ENCODE data around the gene STYXL2.

STYXL2 gene

GRCh38 chr1:167107456-167107855 lies 13.6 kb downstream of the STYXL2 start:
- H2AFZ ChIP-seq (ENCODE audit: low read depth), result no peak overlapping the region
- no peaks in the 10 kb centered on the region for H3K4me1 ChIP-seq (ENCODE audit: low read depth, poor library complexity, severe bottlenecking)
- H3K36me3 ChIP-seq (ENCODE audit: insufficient read depth), result no peaks in the 10 kb centered on the region
- H3K4me2 ChIP-seq, result no peak overlapping the region
- no peak for TF ChIP-seq CTCF (conservative IDR thresholded peaks at IDR 0.05; ENCODE audit: low read depth, low read length)
- H3K4me3 ChIP-seq (IDR thresholded peaks at IDR 0.05; ENCODE audit: insufficient read depth, low read depth, low read length), result no peak overlapping the region
- H4K20me1 ChIP-seq (ENCODE audit: insufficient read depth), result no peaks in the 10 kb centered on the region
- H3K9ac ChIP-seq, result no peak overlapping the region
- no peaks in the 10 kb centered on the region for H3K79me2 ChIP-seq (ENCODE audit: insufficient read depth, low read depth)
- no peak overlapping the region for H3K27ac ChIP-seq
- no peaks in the 10 kb centered on the region for H3K27me3 ChIP-seq (ENCODE audit: insufficient read depth, low read depth)

GRCh38 chr1:167109125-167109524 lies 15.2 kb downstream of the STYXL2 start:
- Histone ChIP-seq H3K27ac (no peak overlapping the region), H3K4me2 (no peak overlapping the region), H3K4me3 (IDR thresholded peaks at IDR 0.05; ENCODE audit: insufficient read depth, low read depth, low read length) (no peak overlapping the region), H3K4me1 (ENCODE audit: low read depth, poor library complexity, severe bottlenecking) (no peaks in the 10 kb centered on the region), H3K9ac (no peak overlapping the region), H3K36me3 (ENCODE audit: insufficient read depth) (no peaks in the 10 kb centered on the region), H3K79me2 (ENCODE audit: insufficient read depth, low read depth) (no peaks in the 10 kb centered on the region), H3K27me3 (ENCODE audit: insufficient read depth, low read depth) (no peaks in the 10 kb centered on the region), H4K20me1 (ENCODE audit: insufficient read depth) (no peaks in the 10 kb centered on the region), H2AFZ (ENCODE audit: low read depth) (no peak overlapping the region)
- no peak for TF ChIP-seq CTCF (conservative IDR thresholded peaks at IDR 0.05; ENCODE audit: low read depth, low read length)

- no peak overlapping the region for H3K27ac ChIP-seq
- H3K27me3 ChIP-seq (ENCODE audit: insufficient read depth, low read depth), result no peaks in the 10 kb centered on the region
- H3K4me1 ChIP-seq (ENCODE audit: low read depth, poor library complexity, severe bottlenecking), result no peaks in the 10 kb centered on the region
- no peaks in the 10 kb centered on the region for H3K36me3 ChIP-seq (ENCODE audit: insufficient read depth)
- no peak overlapping the region for H3K9ac ChIP-seq
- no peaks in the 10 kb centered on the region for H4K20me1 ChIP-seq (ENCODE audit: insufficient read depth)
- H3K4me2 ChIP-seq, result no peak overlapping the region
- TF ChIP-seq CTCF (conservative IDR thresholded peaks at IDR 0.05; ENCODE audit: low read depth, low read length), result no peak
- H3K4me3 ChIP-seq (IDR thresholded peaks at IDR 0.05; ENCODE audit: insufficient read depth, low read depth, low read length), result no peak overlapping the region
- no peak overlapping the region for H2AFZ ChIP-seq (ENCODE audit: low read depth)
- H3K79me2 ChIP-seq (ENCODE audit: insufficient read depth, low read depth), result no peaks in the 10 kb centered on the region
Measured at GRCh38 chr1:167110586-167110985, 16.7 kb downstream of the STYXL2 start.

GRCh38 chr1:167111868-167112709 lies 18.2 kb downstream of the STYXL2 start:
- H3K79me2 ChIP-seq (ENCODE audit: insufficient read depth, low read depth), result no peaks in the 10 kb centered on the region
- H3K4me3 ChIP-seq (IDR thresholded peaks at IDR 0.05; ENCODE audit: insufficient read depth, low read depth, low read length), result no peak overlapping the region
- H3K27me3 ChIP-seq (ENCODE audit: insufficient read depth, low read depth), result no peaks in the 10 kb centered on the region
- H3K4me1 ChIP-seq (ENCODE audit: low read depth, poor library complexity, severe bottlenecking), result no peaks in the 10 kb centered on the region
- no peak overlapping the region for H3K4me2 ChIP-seq
- H4K20me1 ChIP-seq (ENCODE audit: insufficient read depth), result no peaks in the 10 kb centered on the region
- no peak overlapping the region for H3K27ac ChIP-seq
- no peaks in the 10 kb centered on the region for H3K36me3 ChIP-seq (ENCODE audit: insufficient read depth)
- no peak for TF ChIP-seq CTCF (conservative IDR thresholded peaks at IDR 0.05; ENCODE audit: low read depth, low read length)
- no peak overlapping the region for H2AFZ ChIP-seq (ENCODE audit: low read depth)
- no peak overlapping the region for H3K9ac ChIP-seq

All from KMS-11 (cell line).